Adrenal gland (tissue), 5 donors: ENCODE results near the gene FCHSD1.

Experiments
- POLR2A ChIP-seq, 2 donors: fragments of 450-650 bp; IDR thresholded peaks; one replicate each; pipeline ENCODE4 v1.6.1; 2017; ENCODE audit warnings: antibody characterized with exemption in 2 of 2, mild to moderate bottlenecking in 2 of 2, moderate library complexity in 1 of 2
- TF ChIP-seq, protein P1 (sequence below), 6 experiments: fragments of 450-650 bp in 4 of 6; fragments of 200-600 bp in 2 of 6; sonication (generic) in 1 of 6; IDR thresholded peaks; 1 replicate in 5 of 6; 2 replicates in 1 of 6; pipeline versions ENCODE4 v1.5.1 to v1.8.0; 2016 to 2021; ENCODE audit warnings: antibody characterized with exemption in 6 of 6, mild to moderate bottlenecking in 2 of 6, moderate library complexity in 1 of 6
- donor health status: DM: no; HTN: no; CAD: no.

DNA sequence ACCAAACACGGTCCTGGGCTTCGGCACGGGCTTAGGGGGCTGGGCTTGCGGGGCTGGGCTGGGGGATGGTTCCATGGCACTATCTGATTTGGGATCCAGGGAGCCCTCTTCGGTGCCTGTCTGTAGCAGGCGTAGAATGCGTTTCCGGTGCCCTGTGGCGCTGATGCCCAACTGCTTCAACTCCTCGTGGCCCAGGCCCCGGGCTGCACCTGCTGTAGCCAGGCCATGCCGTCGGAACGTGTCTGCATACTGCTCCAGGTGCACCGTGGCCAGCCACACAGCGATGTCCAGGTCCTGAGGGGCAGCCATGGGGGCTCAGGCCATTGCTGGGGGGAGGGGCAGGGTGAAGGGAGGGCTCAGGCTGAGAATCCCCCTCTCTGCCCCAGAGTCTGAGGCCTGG, 29.0 kb upstream of the FCHSD1 start:
- no peak for TF ChIP-seq POLR2A (IDR thresholded peaks at IDR 0.05)
- TF ChIP-seq, protein P1, sequence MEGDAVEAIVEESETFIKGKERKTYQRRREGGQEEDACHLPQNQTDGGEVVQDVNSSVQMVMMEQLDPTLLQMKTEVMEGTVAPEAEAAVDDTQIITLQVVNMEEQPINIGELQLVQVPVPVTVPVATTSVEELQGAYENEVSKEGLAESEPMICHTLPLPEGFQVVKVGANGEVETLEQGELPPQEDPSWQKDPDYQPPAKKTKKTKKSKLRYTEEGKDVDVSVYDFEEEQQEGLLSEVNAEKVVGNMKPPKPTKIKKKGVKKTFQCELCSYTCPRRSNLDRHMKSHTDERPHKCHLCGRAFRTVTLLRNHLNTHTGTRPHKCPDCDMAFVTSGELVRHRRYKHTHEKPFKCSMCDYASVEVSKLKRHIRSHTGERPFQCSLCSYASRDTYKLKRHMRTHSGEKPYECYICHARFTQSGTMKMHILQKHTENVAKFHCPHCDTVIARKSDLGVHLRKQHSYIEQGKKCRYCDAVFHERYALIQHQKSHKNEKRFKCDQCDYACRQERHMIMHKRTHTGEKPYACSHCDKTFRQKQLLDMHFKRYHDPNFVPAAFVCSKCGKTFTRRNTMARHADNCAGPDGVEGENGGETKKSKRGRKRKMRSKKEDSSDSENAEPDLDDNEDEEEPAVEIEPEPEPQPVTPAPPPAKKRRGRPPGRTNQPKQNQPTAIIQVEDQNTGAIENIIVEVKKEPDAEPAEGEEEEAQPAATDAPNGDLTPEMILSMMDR (IDR thresholded peaks at IDR 0.05), result no peak
